Activated naive CD4-positive, alpha-beta T cell treated with Interleukin-2 at 50 U/mL for 16 hours (primary cell): ENCODE results near the gene TBC1D22A.

Source experiments
- DNase-seq: peaks from one replicate; pipeline ENCODE4 v3.0.0-alpha.2; 2020

TBC1D22A gene

DNA sequence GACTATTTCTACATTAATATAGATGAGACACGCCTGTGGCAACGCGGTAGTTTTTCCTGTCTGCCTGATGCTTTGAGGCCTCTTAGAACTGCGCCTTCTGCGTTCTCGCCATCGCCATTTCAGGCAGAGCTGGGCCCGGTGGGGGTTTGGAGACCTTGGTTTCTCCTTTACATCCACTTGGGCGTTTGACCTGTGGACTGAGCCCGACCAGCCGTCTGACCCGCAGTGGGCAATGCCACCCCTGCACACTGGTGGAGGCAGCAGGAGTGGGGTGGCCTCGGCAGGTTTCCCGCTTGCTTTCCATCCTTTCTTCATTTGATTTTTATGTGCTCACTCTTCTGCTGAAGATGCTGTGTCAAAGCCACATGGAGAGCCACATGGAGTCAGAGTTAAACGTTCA lies 130.4 kb downstream of the TBC1D22A start:
- DNase-seq: no peak

DNA sequence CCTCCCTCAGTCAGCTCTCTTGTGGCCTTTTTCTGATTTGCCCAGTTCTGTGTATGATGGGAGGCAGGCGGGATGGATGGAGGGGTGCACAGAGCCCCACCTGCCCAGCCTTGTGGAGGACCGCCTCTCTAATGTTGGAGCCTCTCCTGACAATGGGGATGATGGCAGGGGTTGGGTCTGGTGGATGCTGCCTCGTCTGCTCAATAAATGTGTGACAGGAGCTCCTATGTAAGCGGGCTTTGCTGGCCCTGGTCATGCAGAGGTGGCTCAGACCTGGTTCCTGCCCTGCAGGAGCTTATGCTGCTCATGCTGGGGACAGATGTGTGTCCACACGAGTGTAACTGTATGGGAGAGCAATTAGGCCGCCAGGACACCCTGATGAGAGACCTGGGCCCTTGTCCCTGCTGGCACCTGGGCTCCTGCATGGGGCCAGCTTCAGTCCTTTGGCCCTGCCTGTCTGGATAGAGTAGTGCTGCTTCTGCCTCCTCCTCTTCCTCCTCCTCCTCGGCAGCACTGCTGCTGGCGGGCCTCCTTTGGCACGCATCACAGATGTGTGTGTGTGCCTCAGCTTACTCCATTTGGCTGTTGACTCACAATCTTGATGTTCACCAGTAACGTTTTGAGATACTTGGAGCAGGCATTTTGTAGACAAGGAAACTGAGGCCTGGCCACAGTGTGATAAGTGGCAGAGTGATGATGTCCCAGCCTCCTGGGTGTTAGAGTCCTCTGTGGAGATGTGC lies 131.0 kb downstream of the TBC1D22A start:
- no peak for DNase-seq

DNA sequence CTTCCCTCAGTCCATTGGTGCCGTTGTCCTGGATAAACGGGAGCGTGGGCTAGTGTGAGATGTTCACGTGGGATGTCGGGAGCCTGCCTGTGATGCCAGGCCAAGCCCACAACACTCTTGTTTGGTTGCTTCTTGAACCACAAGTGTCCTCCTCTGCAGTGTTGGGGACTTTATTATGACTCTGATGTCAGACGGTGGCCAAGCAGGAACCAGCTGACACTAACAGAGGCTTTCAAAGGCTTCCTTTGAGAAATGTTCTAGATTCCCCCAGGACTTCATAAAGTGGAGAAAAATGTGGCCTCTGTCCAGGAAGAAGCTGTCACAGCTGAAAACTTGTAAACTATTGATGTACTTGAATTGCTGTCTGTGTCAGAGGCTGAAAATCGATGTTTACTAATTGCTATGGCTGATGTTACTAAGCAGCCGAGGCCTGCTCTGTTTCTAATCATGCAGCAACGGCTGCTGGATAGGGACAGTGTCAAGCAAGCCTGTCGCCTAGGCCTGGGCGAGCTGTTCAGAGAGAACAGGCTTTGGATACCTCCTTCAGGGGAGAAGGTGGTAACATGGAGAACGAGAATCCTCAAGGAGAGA lies 131.7 kb downstream of the TBC1D22A start:
- no peak for DNase-seq

DNA sequence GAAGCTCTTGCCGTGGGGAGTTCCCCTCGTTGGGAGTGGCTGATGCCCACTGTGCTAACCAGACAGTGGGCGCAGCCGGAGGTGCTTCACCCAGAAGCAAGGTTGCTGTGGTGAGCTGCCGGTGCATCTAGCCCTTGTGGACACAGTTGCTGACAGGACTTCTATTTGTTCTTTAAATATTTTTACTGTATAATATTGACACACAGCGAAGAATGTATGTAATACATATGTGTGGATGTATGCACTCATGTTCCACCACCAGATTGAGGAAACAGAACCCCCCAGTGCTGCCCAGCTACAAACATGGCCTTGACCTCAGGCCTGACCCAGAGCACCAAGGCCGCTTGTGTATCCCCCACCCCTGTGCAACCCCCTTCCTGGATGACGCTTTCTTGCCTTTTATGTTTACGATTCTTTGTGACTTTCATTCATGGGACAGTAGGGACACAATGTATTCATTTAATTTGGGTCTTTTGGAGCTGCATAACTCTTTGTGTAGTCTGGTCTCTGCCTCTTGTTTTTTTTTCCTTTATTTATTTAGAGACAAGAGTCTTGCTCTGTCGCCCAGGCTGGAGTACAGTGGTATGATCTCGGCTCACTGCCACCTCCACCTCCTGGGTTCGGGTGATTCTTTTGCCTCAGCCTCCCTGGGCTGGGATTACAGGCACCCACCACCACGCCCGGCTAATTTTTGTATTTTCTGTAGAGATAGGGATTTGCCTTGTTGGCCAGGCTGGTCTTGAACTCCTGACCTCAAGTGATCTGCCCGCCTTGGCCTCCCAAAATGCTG lies 132.6 kb downstream of the TBC1D22A start:
- DNase-seq: no peak

DNA sequence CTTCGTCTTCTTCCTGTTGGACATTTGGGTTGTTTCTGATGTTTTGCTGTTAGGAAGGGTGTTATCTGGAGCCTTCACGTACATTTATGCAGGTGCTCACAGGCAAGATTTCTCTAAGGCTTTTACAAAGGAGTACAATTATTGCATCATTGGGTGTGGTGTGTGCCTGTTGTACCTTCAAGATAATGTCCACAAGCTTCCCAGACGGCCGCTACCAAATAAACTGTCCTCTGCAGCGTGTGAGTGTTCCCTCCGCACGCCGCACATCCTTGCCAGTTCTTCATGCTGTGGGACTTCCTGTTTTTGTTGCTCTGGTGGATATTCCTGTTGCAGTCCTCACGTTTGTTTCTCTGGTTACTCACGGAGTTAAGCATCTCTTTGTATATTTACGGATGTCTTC lies 133.3 kb downstream of the TBC1D22A start:
- no peak for DNase-seq

DNA sequence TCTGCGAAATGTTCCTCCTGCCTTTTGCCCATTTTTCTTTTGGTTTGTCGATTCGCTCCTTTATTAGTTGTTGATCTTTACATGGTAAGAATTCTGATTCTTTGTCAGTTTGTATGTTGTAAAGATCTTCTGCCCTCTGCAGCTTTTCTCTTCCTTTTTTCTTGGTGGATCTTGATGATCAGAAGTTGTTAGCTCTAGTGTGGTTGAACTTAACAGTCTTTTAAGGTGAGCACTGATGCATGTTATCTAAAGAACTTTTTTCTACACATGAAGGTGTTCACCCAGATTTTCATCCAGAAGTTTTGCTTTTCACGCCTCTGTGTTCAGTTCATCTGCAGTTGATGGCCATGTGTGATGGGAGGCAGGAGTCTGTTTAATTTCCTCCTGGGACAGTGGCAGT lies 133.7 kb downstream of the TBC1D22A start:
- no peak for DNase-seq

DNA sequence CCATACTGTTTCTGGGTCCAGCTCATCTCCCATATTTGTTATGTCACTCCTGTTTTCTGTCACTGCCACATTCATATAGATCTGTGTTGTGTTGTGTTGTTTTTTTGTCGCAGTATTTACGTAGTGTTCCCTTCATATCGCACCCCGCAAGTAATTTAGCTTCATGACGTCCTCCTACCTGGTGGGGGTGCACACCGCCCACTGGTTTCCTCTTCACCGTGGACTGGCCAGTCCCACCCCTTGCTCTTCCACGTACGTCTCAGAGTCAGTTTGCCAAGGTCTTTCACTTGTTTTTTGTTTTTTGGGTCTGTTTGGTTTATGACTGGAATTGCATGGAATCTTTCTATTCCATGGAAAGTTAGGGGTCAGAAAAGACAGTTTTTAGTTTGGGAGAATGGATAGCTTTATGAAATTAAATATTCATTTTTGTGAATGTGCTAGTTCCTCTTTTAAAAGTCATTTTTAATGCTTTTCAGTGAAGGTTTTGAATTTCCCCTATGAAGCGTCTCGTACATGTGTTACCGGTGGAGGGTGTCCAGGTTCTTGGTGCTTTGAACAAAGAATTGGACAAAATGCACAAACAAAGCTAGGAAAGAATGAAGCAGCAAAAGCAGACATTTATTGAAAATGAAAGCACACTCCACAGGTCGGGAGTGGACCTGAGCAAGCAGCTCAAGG lies 134.3 kb downstream of the TBC1D22A start:
- DNase-seq: no peak

DNA sequence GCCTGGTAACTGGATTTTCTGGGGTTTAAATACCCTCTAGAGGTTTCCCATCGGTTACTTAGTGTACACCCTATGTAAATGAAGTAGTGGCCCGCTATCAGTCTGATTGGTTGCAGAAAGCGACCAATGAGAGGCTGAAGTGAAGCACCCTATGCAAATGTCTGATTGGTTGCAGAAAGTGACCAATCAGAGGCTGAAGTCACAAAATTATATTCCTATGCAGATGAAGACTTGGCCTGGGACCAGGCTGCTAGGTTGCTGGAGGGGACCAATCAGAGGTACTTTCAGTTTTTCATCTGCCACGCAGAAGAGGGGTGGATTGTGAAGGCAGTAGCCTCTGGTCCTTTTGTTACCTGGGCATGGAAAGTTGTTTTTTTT lies 134.8 kb downstream of the TBC1D22A start:
- no peak for DNase-seq

DNA sequence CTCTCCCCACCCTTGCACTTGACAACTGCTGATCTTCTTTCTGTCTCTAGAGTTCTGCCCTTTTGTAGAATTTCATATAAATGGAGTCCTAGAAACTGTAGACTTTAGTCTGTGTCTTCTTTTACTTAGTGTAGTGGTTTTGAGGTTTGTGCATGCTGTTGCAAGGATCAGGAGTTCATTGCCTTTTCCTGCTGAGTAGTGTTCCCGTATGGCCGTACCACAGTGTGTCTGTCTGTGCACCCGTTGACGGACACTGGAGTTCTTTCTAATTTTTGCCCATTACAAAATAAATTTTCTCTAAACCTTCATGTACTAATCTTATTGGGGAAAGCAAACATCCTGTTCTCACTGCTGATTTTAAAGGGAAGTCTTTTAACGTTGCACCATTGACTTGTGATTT lies 138.1 kb downstream of the TBC1D22A start:
- no peak for DNase-seq

DNA sequence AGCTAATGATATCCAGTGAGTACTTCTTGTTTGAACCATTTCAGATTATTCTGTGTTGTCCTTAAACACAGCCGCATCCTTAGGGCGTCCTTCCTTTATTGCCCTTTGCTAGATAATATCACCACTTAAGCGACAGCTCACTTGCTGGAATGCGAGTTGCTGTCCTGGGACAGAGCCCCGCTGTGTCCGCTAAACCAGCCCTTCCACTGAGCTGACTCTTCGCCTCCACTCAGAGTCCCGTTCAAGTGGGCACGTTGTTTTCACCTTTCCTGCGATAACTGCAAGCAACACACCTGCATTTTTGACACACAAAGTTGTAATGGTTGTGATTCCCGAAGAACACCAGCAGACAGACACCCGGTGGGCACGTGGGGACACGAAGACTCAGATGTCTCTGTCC lies 140.0 kb downstream of the TBC1D22A start:
- DNase-seq: no peak

DNA sequence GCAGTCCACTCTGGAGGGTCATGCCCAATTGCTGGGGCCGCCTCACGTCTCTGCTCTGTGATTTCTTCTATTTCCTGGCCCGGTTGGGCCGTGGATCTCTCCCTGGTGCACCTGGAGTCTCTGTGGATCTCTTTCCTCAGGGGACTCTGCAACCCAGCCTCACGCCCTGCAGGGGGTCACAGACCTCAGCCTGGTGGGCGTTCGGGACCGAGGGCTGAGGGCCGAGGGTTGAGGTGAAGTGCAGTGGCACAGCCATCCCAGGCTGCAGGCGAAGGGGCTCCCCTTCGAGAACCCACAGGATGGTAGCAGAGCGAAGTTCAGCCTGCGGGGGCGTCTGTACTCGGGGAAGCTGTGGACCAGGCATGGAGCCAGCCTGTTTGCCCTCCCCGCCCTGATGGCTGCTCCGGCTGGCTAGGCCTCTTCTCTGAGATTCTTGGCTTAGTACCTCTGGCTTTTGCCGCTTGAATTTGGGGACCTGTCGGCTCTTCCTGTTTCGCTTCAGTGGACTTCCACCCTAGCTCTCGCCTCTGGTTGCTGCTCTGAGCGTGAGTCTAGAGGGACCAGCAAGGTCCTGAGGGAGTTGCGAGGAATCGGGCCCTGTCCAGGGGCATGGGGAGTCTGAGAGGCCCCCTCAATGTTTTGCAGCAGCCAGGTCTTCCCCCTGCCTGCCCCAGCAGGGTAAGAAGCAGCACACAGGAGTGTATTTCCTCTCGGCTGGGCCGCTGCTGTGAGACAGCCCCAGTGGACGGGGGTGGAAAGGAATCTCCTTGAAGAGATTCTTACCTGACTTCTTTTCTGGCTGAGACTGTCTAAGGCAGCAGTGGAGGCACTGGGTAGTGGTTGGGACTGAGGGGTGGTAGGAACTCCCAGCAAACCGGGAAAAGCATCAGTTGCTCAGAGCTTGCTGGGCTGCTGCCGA lies 140.8 kb downstream of the TBC1D22A start:
- no peak for DNase-seq

DNA sequence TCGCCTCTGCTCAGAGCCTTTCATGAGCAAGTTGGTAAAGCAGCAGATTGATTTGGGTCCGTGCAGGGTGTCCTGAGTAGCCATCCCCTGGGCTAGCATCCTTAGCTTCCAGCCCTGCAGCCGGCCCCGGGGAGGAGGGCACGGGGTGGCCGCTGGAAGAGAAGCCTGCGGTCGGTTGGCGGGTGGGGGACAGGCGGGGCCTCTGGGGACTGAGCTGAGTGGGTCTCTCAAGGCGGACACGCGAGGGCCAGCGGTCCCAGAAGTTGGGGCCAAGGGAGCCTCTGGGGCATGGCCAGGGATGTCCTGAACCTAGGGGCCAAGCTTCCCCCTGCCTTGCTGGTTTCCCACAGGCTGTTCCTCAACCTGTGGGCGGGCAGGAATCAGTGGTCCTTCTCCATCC lies 143.0 kb downstream of the TBC1D22A start:
- DNase-seq: no peak

DNA sequence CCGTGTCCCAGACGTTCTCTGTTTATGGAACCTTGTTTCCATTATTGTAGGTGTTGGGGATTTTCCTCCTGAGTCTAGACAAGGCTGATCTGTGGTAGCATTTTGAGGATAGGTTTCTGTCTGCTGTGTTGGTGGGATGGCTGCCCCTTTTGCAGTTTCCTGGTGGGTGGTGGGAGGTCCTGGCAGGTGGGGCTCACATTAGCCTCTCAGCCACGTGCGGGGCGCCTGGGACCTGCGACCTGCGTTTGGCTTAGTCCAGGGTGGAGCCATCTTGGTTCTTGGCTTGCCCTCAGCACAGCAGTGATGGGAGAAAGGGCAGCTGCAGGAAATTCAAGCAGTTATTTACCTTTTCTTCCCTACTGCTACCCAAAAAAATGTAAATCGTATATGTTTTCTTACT lies 143.4 kb downstream of the TBC1D22A start:
- no peak for DNase-seq

DNA sequence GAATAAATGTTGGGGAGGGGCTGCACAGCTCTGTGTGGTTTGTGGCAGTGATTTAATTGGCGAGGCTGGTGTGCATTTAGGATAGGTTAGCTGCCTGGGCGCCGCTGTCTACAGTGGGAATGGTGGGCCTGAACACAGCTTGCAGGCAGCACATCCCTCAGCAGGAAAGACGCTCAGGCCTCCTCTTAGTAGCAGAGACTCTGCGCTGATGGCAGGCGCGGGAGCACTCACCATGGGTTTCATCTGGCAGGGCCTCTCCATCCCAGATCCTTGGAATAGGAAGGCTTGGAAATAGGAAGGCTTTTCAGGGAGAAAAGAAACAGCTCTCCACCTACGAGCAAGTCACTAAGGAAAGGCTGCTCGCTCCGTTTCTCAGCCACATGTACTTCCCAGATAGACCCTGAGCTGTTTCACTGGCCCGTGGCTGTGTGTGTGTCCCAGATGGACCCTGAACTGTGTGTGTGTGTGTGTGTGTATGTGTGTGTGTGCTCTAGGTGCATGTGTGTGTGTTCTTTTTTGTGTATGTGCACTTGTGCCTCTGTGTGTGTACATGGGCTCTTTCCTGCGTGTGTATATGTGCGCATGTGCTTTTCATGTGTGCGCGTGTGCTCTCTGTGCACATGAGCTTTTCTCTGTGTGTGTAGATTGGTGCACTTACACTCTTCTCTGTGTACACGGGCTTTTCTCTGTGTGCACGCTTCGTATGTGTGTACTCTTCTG lies 144.0 kb downstream of the TBC1D22A start:
- DNase-seq: no peak

DNA sequence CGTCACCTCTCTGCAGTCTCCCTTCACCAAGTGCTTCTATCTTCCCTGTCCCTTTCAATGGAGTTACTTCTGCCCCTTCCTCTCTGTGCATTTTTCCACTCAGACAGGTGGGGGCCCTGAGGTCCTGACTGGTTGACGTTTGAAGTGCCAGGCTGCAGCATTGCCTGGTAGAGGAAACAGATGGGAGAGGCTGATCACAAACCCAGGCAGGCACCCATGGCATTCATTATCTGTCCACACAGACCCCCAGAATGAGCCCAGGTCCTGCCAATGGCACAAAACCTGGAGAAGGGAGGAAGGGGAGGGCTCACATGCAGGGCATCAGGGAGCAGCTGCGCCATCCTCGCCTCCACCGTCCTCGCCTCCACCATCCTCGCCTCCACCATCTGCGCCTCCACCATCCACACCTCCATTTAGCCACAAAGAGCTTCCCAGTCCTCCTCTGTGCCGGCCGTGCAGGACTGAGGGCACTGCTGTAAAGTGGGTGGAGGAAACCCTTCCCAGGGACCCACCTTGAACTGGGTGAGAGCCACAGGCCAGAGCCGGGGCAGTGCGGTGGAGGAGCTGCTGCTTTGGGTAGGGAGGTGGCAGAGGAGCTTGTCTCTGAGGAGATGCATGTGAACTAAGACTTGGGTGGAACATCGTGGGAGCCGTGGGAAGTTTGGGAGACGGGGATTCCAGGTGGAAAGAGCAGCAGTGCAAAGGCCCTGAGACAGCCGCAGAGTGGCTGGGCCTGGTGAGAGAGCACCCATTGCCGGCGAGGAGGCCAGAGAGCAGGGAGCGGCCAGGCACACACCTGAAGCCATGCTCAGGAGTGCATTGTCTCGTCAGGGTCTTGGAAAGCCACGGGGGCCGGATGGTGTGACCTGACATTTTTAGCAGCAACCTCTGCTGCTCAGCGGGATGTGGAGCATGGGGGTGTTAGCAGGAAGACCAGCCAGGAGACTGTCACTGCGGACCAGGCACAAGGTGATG lies 145.1 kb downstream of the TBC1D22A start:
- DNase-seq: no peak

DNA sequence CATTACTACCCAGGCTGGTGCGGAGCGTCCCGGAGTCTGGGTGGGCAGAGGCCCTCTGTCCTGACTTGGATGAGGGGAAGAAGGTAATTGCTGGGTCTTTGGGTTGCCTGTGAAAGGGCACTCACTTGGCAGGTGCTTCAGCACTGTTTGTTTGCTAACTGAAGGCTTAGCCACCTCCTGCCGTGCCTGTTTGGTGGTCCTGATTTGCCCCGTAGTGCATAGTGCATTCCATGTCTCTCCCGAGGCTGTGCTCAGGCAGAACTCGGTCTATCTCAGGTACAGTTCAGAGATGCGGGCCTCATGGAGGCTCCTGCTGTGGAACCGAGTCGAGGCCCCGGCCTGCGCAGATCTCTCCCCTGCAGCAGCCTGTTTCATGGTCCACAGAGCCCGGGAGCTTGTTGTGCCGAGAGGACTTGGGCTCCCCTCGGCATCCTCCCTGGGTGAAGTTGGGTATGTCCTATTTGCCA lies 146.2 kb downstream of the TBC1D22A start:
- DNase-seq: no peak

DNA sequence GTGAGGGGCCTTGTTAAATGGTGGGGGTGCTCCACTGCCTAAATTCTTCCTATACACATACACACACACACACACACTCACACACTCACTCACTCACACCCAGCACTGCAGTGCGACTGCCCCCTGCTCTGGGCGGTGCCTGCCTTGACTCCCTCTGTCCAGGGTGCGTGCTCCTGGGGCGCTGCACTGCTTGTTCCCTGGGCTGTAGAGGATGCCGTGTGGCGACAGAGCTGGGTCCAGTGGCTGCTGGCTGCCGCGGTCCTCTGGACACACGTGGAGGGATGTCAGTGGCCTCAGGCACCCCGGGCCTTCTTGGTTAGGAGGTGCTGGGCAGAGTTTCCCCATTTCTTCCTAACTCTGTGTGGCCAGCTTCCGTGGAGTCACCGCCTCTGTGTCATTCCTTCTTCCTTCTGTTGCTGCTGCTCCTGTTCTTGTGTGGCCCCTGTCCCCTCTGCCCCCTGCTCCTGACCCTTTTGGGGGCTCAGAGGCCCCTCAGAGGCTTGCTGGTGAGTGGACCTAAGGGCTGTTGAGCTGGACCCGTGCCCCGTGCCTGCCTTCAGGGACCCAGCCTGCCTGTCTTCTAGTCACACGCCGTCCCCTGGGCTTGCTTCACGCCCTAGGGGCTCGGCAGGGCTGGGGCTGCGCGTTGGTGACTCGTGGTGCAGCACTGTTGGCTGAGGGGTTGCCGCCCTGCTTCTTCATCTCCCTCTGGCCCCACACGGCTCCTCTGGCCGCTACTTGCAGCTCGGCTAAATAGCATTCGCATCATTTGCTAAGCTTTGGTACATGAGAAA lies 147.0 kb downstream of the TBC1D22A start:
- DNase-seq: no peak

DNA sequence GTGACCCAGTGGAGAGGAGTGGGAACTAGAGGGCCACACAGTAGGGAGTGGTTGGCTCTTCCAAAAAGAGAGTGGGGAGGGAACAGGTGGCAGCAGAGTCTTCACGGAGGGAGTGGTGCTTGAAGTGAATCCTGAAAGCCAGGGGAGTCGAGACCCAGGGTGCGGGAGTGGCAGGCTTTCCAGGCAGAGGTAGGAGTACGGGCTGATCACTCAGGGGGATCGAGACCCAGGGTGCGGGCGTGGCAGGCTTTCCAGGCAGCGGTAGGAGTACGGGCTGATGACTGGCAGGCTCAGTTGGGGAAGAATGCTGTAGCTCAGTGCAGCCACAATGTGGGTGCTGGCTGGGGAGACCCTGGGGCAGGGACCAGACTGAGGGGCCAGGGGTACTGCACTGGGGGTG lies 148.2 kb downstream of the TBC1D22A start:
- DNase-seq: no peak

DNA sequence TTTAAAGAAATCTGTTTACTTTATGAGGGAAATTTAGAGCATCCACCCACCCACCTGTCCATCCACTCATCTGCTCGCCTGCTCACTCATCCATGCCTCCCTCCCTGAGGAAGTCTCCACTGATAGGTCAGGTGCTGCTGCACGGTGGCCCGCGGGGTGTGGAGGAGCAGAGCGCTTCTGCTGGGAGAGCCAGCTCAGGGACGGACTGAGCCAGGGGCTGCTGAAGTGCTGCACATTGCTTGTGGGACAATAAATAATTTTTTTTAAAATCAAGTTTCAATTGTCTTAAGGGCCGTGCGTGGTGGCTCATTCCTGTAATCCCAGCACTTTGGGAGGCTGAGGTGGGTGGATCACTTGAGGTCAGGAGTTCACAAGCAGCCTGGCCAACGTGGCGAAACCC lies 148.9 kb downstream of the TBC1D22A start:
- no peak for DNase-seq

DNA sequence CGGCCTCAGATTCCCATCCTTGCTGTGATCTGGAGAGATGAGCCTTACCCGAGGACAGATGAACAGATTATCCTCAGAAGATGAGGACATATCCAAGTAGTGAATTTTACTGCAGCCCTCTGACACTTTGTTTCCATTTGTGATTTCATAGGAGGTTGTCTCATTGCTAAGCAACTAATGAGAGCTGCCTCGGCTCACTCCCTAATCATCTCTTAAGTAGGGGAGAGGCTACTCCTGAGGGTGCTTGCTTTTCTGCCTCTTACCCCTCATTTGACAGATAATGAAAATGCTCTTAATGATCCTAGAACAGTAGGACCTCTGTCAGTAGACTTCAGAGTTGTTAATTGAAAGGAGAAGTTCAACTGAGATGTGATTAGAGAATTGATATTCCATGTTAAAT lies 150.9 kb downstream of the TBC1D22A start:
- no peak for DNase-seq
